Ovary (tissue), 9 donors: Measurements from ENCODE around the gene KIF13A. TPM values are rescaled to one million over a fixed set of nuclear protein-coding genes. Genes with fewer than 3 reads are reported as not detected.
"Not testable (repeated sequence)": the region's sequence is repeated elsewhere in the genome, so short reads cannot be mapped to it uniquely, and the experiment has no call there.

ENCODE experiments used
- DNase-seq, 5 donors: peaks; one replicate each; pipeline ENCODE4 v3.0.0-alpha.2; 2019 to 2020
- H3K27ac ChIP-seq, 2 donors: fragments of 200-600 bp; one replicate each; pipeline versions ENCODE4 v1.5.1 to v1.8.0; 2019 to 2022
- H3K27me3 ChIP-seq: fragments of 200-600 bp; one replicate; pipeline ENCODE4 v1.8.0; 2022
- H3K36me3 ChIP-seq: fragments of 200-600 bp; sonication (generic); one replicate; pipeline ENCODE4 v1.5.1; 2019
- H3K4me1 ChIP-seq: one replicate; pipeline ENCODE4 v1.8.1; 2013; ENCODE audit warnings: mild to moderate bottlenecking, moderate library complexity; ENCODE audit not compliant: insufficient read depth
- H3K4me3 ChIP-seq: fragments of 200-600 bp; sonication (generic); one replicate; pipeline ENCODE4 v1.5.1; 2017
- H3K9me3 ChIP-seq, 2 donors: fragments of 200-600 bp in 1 of 2; sonication (generic) in 1 of 2; one replicate each; pipeline versions ENCODE4 v1.5.1 to v1.8.1; 2013 to 2019; ENCODE audit warnings: mild to moderate bottlenecking in 1 of 2, moderate library complexity in 1 of 2
- EP300 ChIP-seq: sonication (generic); formaldehyde crosslinking; IDR thresholded peaks from one replicate; pipeline ENCODE4 v1.6.1; 2017; ENCODE audit warnings: antibody characterized with exemption
- POLR2A ChIP-seq: fragments of 450-650 bp; IDR thresholded peaks from one replicate; pipeline ENCODE4 v1.6.1; 2017; ENCODE audit warnings: antibody characterized with exemption, mild to moderate bottlenecking, moderate library complexity
- WGBS, 3 donors: extraction: QIAGEN DNeasy Blood & Tissue Kit in 1 of 3; methylation state at CpG; one replicate each; pipeline versions ENCODE4 v1.1.5 to v1.1.7; 2013 to 2017; 5-methylcytosine and 5-hydroxymethylcytosine counted together
- intact Hi-C, 4 donors: fragments of 100-400 bp; cut with DNase I; formaldehyde crosslinking; loops; one replicate each; pipeline versions ENCODE4 v1.11.0 to v1.15.1; 2022 to 2023
- polyA plus RNA-seq, 2 donors: library from polyadenylated mRNA; stranded (reverse); fragments of 200-250 nt in 1 of 2; fragments of 350-450 nt in 1 of 2; fragmentation: Illumina TruSeq in 1 of 2; extraction: RNeasy Lipid Tissue Mini Kit (QIAGEN cat#74804) in 1 of 2; gene quantifications; one replicate each; pipeline ENCODE4 v1.2.3, GENCODE V29; 2013 to 2014
- total RNA-seq, 7 donors: library from RNA; depleted of rRNA in 2 of 7; stranded (reverse); fragments of >200 nt in 2 of 7; fragmentation: NEBNext Ultra II Directional in 3 of 7; extraction: Animal tissue kit (Norgen Biotek cat#: 25700) in 3 of 7; gene quantifications; one replicate each; pipeline versions ENCODE4 v1.1.0 to v1.2.4, GENCODE V29; 2016 to 2023
- TF ChIP-seq, protein P1 (sequence below), 3 donors: fragments of 450-650 bp in 2 of 3; fragments of 200-600 bp in 1 of 3; IDR thresholded peaks; one replicate each; pipeline versions ENCODE4 v1.5.1 to v1.8.0; 2016 to 2022; ENCODE audit warnings: antibody characterized with exemption in 3 of 3, mild to moderate bottlenecking in 1 of 3
- donor health status: DM: no; HTN: no; CAD: no; lungs with moderate emphysema.
- donor health status: DM: no; HTN: no; CAD: no.
- donor health status: Bipolar disorder and iron deficiency.
- donor health status: DM: yes; HTN: yes; CAD: no.
- donor health status: DM: no; HTN: no; CAD: no.
- donor health status: DM: yes; HTN: yes; CAD: no.

The KIF13A gene
- total and polyA plus RNA-seq, 9 donors: 18.4 to 44.4 (median 38.0) TPM

DNA sequence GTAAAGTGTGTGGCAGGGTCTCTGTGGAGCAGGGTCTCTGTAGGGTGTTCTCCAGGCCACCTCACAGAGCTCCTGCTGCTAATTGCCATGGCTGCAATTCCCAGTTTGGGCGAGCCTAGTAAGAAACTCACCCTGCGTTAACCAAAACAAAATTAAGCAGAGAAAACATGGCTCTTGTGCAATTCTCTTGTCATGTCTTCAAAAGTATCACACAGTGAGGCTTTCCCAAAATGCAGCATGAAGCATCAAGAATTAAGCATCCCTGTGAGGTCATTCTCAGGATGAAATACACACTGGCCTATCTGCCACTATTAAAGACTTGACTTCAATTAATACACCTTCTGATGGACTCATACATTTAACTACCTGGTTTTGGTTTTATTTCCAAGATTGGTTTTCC lies 72.8 kb downstream of the KIF13A start:
- whole genome bisulfite sequencing, 3 donors: 61 to 78% (median 67%) methylated on average over 2 of the region's 2 CpGs
- H3K4me1 ChIP-seq: peaks cover 3% of the 10 kb centered on the region
- TF ChIP-seq, protein P1, sequence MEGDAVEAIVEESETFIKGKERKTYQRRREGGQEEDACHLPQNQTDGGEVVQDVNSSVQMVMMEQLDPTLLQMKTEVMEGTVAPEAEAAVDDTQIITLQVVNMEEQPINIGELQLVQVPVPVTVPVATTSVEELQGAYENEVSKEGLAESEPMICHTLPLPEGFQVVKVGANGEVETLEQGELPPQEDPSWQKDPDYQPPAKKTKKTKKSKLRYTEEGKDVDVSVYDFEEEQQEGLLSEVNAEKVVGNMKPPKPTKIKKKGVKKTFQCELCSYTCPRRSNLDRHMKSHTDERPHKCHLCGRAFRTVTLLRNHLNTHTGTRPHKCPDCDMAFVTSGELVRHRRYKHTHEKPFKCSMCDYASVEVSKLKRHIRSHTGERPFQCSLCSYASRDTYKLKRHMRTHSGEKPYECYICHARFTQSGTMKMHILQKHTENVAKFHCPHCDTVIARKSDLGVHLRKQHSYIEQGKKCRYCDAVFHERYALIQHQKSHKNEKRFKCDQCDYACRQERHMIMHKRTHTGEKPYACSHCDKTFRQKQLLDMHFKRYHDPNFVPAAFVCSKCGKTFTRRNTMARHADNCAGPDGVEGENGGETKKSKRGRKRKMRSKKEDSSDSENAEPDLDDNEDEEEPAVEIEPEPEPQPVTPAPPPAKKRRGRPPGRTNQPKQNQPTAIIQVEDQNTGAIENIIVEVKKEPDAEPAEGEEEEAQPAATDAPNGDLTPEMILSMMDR (IDR thresholded peaks at IDR 0.05): no peak
- TF ChIP-seq POLR2A (no peak), EP300 (no peak)
- H3K9me3 ChIP-seq: no peaks in the 10 kb centered on the region
- no peak overlapping the region for H3K27ac ChIP-seq
- no peak overlapping the region for H3K4me3 ChIP-seq
- intact Hi-C loops: no loop called here
- H3K36me3 ChIP-seq: no peaks in the 10 kb centered on the region
- DNase-seq: no peak
- no peaks in the 10 kb centered on the region for H3K27me3 ChIP-seq

DNA sequence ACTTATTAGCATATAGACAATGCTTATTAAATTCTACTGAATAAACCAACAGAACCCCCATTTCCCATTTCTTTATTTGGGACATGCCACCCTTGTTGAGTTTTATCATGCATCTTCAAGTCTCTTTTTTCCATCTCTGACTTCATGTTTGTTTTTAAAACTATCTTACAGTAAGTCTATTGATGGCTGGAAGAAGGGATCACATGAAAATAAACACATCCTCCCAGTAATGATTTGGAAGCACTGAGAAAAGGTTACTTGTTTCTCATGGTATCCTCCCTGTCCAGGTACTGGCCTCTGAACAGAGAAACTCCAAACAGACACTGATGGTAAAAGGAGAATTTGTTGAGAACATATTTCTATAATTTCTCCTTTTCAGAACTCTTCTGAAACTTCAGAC lies 74.9 kb downstream of the KIF13A start:
- no peaks in the 10 kb centered on the region for H3K9me3 ChIP-seq
- H3K36me3 ChIP-seq: no peaks in the 10 kb centered on the region
- no peak overlapping the region for H3K4me3 ChIP-seq
- intact Hi-C loops: no loop called here
- DNase-seq: no peak
- H3K27me3 ChIP-seq: no peaks in the 10 kb centered on the region
- TF ChIP-seq, protein P1 (IDR thresholded peaks at IDR 0.05): no peak
- TF ChIP-seq POLR2A (no peak), EP300 (no peak)
- peaks cover 4% of the 10 kb centered on the region for H3K4me1 ChIP-seq
- no peak overlapping the region for H3K27ac ChIP-seq

DNA sequence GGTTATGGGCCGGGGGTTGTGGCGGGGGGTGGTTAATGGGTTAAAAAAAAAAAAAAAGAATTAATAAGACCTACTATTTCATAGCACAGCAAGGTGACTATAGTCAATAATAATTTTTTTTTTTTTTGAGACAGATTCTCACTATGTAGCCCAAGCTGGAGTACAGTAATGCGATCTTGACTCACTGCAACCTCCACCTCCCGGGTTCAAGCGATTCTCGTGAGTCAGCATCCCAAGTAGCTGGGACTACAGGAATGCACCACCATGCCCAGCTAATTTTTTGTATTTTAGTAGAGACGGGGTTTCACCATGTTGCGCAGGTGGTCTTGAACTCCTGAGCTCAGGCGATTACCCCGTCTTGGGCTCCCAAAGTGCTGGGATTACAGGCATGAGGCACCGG lies 75.8 kb downstream of the KIF13A start:
- intact Hi-C loops, DNase-seq, H3K4me3 ChIP-seq, H3K27me3 ChIP-seq, H3K27ac ChIP-seq, H3K4me1 ChIP-seq, H3K36me3 ChIP-seq, H3K9me3 ChIP-seq: not testable (repeated sequence)
- 87 to 92% (median 87%) methylated on average over 11 of the region's 11 CpGs for WGBS, 3 donors

DNA sequence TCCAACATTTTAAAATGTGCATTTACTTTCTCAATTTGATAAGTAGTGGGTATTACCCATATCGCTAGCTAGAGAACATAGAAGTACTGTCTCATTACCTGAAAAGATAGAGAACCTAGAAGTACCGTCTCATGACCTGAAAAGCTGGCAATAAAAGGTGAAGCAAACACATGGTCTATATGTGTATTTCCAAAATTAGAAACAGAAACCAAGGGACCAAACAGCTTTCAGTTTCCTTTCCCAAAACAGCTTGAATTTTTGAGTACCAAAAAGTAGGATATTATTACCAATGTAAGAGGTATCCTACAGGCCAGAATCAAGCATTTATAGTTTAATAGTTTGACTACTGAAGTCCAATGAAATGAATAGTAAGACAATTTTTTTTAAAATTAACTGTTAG lies 77.2 kb downstream of the KIF13A start:
- Histone ChIP-seq H3K36me3 (no peaks in the 10 kb centered on the region), H3K4me3 (no peak overlapping the region), H3K9me3 (no peaks in the 10 kb centered on the region), H3K27me3 (no peaks in the 10 kb centered on the region), H3K27ac (no peak overlapping the region), H3K4me1 (peaks cover 5% of the 10 kb centered on the region)
- TF ChIP-seq POLR2A: no peak
- intact Hi-C loops: no loop called here
- 49 to 66% (median 49%) methylated on average over 2 of the region's 2 CpGs for WGBS, 3 donors
- no peak for DNase-seq

DNA sequence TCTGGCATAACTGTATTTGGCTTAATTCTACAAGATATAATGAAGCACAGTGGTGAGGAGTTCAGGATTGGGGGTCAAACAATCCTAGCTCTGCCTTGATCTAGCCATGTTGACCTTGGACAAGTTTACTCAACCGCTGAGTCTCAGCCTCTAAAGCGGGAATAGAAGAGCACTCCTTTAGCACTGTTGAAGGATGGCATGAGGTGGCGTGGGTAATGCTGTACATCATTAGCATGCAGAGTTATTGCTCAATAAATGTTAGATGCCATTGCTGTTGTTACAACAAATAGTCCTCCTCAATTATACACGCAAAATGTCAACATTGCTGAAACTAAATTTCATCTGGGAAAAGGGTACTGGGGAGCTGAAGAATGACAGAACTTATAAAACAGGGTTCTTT lies 78.6 kb downstream of the KIF13A start:
- 90 to 94% (median 93%) methylated on average over 4 of the region's 4 CpGs for WGBS, 3 donors
- Histone ChIP-seq H3K4me3 (no peak overlapping the region), H3K27ac (no peak overlapping the region), H3K36me3 (no peaks in the 10 kb centered on the region), H3K27me3 (no peaks in the 10 kb centered on the region), H3K9me3 (no peaks in the 10 kb centered on the region), H3K4me1 (peaks cover 5% of the 10 kb centered on the region)
- TF ChIP-seq, protein P1 (IDR thresholded peaks at IDR 0.05): no peak
- TF ChIP-seq EP300: no peak
- no peak for TF ChIP-seq POLR2A
- no peak for DNase-seq
- intact Hi-C loops: no loop called here
